HFFc6 (cell line): ENCODE measurements around the gene HDC. TPM values are rescaled to one million over a fixed set of nuclear protein-coding genes. Genes with fewer than 3 reads are reported as not detected.

ENCODE experiments used
- DNase-seq: peaks from one replicate; pipeline ENCODE4 v3.0.0-alpha.2; 2018
- H3K27ac Mint-ChIP-seq: 2 replicates; pipeline ENCODE4 v1.8.0; 2020; ENCODE audit warnings: mild to moderate bottlenecking, mixed read lengths
- H3K27me3 Mint-ChIP-seq: 2 replicates; pipeline ENCODE4 v1.8.0; 2021; ENCODE audit warnings: mild to moderate bottlenecking, moderate library complexity, mixed read lengths; ENCODE audit not compliant: insufficient read depth
- H3K36me3 Mint-ChIP-seq: 2 replicates; pipeline ENCODE4 v1.8.0; 2021; ENCODE audit warnings: low read depth, mixed read lengths
- H3K4me1 Mint-ChIP-seq: 2 replicates; pipeline ENCODE4 v1.8.0; 2020; ENCODE audit warnings: low read depth, mixed read lengths
- H3K4me3 Mint-ChIP-seq: 2 replicates; pipeline ENCODE4 v1.8.0; 2020; ENCODE audit warnings: mild to moderate bottlenecking, moderate library complexity, mixed read lengths
- H3K9me3 Mint-ChIP-seq: 2 replicates; pipeline ENCODE4 v1.8.0; 2020; ENCODE audit warnings: mild to moderate bottlenecking, mixed read lengths
- total RNA-seq, 6 experiments: library from RNA; stranded (reverse); fragmentation: NEBNext Ultra II Directional; extraction: Animal tissue kit (Norgen Biotek cat#: 25700); gene quantifications; 2 replicates in 1 of 6; 3 replicates in 5 of 6; pipeline ENCODE4 v1.2.3, GENCODE V29; 2021
- TF ChIP-seq, protein P1 (sequence below): fragments of 200-600 bp; sonication (generic); IDR thresholded peaks from 2 replicates; pipeline ENCODE4 v1.5.0; 2021; ENCODE audit warnings: antibody characterized with exemption, mild to moderate bottlenecking

The HDC gene
- total RNA-seq, 6 experiments from 2014 or later, result 0.07 TPM; not detected in 5

DNA sequence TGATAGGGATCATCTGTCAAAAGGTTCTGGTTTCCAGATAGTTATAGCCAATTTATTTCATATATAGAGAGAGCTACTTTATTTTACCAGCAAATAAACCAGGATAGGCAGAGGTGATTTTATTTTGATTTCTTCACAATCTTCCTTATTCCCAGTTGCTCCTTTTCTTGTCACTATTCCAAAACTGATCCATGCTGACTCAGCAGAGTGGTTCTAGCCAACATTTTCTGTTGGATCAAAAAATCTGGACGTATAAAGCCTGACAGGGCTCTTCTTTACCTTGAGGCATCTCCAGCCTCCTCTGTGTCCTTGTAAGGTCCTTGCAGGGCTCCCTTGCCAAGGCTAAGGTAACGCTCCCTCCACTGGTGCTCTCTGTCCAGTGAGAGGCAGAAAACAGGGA, 15.8 kb downstream of the HDC start:
- TF ChIP-seq, protein P1, sequence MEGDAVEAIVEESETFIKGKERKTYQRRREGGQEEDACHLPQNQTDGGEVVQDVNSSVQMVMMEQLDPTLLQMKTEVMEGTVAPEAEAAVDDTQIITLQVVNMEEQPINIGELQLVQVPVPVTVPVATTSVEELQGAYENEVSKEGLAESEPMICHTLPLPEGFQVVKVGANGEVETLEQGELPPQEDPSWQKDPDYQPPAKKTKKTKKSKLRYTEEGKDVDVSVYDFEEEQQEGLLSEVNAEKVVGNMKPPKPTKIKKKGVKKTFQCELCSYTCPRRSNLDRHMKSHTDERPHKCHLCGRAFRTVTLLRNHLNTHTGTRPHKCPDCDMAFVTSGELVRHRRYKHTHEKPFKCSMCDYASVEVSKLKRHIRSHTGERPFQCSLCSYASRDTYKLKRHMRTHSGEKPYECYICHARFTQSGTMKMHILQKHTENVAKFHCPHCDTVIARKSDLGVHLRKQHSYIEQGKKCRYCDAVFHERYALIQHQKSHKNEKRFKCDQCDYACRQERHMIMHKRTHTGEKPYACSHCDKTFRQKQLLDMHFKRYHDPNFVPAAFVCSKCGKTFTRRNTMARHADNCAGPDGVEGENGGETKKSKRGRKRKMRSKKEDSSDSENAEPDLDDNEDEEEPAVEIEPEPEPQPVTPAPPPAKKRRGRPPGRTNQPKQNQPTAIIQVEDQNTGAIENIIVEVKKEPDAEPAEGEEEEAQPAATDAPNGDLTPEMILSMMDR, result no peak
- Mint-ChIP-seq H3K27me3 (peaks cover 8% of the 10 kb centered on the region), H3K36me3 (no peaks in the 10 kb centered on the region), H3K9me3 (no peaks in the 10 kb centered on the region), H3K4me3 (no peak overlapping the region), H3K4me1 (peaks cover 44% of the 10 kb centered on the region), H3K27ac (no peak overlapping the region)
- no peak for DNase-seq

DNA sequence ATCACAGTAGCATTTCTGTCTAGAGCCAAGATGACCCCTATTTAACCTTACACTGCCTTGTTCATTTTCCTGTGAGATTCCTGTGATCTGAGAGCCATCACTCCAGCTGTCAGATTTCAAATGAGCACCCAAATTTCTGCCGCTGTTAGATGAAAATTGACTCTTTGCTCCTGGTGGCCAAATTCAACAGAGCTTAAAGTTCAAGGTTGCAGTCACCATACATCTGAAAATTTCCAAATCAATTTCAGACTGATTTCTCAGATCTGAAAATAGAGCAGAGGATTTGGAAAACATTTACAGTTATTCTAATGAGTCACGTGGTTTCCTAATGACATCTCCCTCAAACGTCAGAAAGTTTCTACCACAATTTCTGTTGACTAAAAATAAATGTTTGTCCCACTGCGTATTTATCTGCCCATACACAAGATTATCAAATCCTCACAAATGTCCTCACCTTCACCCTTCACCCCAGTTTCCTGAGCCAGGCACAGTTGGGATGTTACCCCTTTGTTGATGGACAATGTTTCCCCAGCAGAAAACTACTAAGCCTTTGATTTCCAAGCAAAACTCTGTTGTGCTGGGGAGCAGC, 16.4 kb downstream of the HDC start:
- Mint-ChIP-seq H3K9me3 (no peaks in the 10 kb centered on the region), H3K4me3 (no peak overlapping the region), H3K27ac (no peak overlapping the region), H3K27me3 (peaks cover 10% of the 10 kb centered on the region), H3K36me3 (no peaks in the 10 kb centered on the region), H3K4me1 (peaks cover 40% of the 10 kb centered on the region)
- TF ChIP-seq, protein P1, result no peak; the same call in 1 of the 2 replicates
- DNase-seq, result no peak

GRCh38 chr15:50247819-50248655, 17.5 kb downstream of the HDC start:
- Mint-ChIP-seq H3K4me3 (no peak overlapping the region), H3K4me1 (peaks cover 40% of the 10 kb centered on the region), H3K36me3 (no peaks in the 10 kb centered on the region), H3K27me3 (peaks cover 10% of the 10 kb centered on the region), H3K9me3 (no peaks in the 10 kb centered on the region), H3K27ac (no peak overlapping the region)
- no peak for DNase-seq
- TF ChIP-seq, protein P1, result no peak

- no peak overlapping the region for H3K27ac Mint-ChIP-seq
- H3K27me3 Mint-ChIP-seq, result peaks cover 9% of the 10 kb centered on the region
- H3K4me3 Mint-ChIP-seq, result no peak overlapping the region
- TF ChIP-seq, protein P1, result no peak
- H3K9me3 Mint-ChIP-seq, result no peaks in the 10 kb centered on the region
- H3K36me3 Mint-ChIP-seq, result no peaks in the 10 kb centered on the region
- no peak for DNase-seq
- H3K4me1 Mint-ChIP-seq, result peaks cover 48% of the 10 kb centered on the region
Measured at GRCh38 chr15:50246631-50247030, 18.9 kb downstream of the HDC start.

- TF ChIP-seq, protein P1, result no peak
- Mint-ChIP-seq H3K27me3 (peaks cover 2% of the 10 kb centered on the region; the same call in 1 of the 2 replicates), H3K4me3 (no peak overlapping the region), H3K4me1 (peaks cover 42% of the 10 kb centered on the region), H3K27ac (no peak overlapping the region), H3K9me3 (no peaks in the 10 kb centered on the region), H3K36me3 (no peaks in the 10 kb centered on the region)
- DNase-seq, result no peak
Measured at GRCh38 chr15:50244959-50245624, 20.4 kb downstream of the HDC start.
